GM21528 (cell line): Measurements from ENCODE around the gene SPTY2D1.
"Not testable (repeated sequence)": the region's sequence is repeated elsewhere in the genome, so short reads cannot be mapped to it uniquely, and the experiment has no call there.

Experiments
- ATAC-seq: cut with Tn5 transposase; IDR thresholded peaks from one replicate; pipeline ENCODE4 v1.9.1; 2021; ENCODE audit warnings: mild to moderate bottlenecking, moderate library complexity; ENCODE audit not compliant: unreplicated experiment, low FRiP score

SPTY2D1 gene

GRCh38 chr11:18634140-18635032 lies at the start of gene SPTY2D1:
SPTY2D1 (minus strand) TSS chr11:18634342; CDS start chr11:18634257, 85 bp downstream.
- peak; percentile 94 for ATAC-seq

DNA sequence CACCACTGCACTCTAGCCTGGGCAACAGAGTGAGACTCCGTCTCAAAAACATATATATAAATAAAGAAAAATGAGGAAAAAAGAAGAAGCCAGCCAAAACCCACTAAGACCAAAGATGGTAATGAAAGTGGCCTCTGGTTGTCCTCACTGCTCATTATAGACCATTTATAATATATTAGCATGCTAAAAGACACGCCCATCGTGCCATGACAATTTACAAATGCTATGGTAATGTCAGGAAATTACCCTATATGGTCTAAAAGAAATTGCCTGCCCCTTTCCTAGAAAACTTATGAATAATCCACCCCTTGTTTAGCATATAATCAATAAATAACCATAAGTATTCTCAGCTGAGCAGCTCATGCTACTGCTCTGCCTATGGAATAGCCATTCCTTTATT lies 48.3 kb upstream of the SPTY2D1 start:
- ATAC-seq = no peak

GRCh38 chr11:18681949-18682348 lies 47.8 kb upstream of the SPTY2D1 start:
- not testable (repeated sequence) for ATAC-seq

DNA sequence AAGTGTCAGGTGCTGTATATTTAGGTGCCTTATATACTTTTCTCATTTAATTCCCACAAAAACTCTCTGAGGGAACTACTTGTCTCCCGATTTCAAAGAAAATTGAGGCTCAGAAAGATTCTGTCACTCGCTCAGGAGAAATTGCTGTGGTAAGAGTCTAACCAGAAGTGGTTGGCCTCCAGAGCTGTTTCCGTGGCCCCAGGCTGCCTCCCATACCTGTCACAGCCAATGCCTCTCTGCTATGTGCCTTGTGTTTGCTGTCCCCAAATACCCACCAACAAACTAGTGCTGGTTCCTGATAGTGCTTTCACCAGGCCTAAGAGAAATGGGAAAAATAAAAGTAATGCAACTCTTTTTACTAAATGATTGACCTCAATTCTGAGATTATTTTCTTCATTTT lies 43.4 kb upstream of the SPTY2D1 start:
- ATAC-seq = no peak

DNA sequence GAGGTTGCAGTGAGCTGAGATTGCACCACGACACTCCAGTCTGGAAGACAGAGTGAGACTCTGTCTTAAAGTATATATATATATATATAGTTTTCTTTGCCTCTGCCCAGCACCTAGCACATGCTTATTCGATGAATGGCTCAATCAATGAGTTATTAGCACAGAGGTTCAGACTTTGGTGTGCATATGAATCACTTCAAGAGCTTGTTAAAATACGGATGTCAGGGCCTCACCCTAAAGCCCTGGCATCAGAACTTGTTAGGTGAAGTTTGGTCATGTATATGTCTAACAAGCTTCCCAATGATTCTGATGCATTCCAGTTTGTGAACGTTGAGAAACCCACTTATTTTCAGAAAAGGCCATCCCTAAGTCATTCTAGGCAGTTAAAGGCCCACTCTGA lies 42.7 kb upstream of the SPTY2D1 start:
- no peak for ATAC-seq

- ATAC-seq = not testable (repeated sequence)
These were observed 38.1 kb upstream of the SPTY2D1 start for GRCh38 chr11:18672209-18672608.

DNA sequence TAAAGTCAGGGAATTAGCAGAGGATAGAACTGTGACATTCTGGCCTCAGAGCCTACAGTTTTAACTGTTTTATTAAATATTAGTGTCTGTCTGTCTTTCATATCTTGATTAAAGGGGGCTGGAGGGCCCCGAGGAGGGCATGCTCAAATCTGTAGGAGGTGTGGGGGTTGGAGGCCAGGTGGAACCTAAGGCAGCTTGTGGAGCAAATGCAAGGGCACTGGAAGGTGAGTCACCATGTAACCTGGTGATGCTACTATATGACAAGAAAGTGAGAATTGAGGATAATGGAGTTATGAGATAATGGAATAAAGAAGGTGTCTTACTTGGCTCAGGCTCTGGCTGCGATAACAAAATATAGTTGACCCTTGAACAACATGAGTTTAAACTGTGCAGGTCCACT lies 37.1 kb upstream of the SPTY2D1 start:
- ATAC-seq = no peak

GRCh38 chr11:18669711-18670110 lies 35.6 kb upstream of the SPTY2D1 start:
- no peak for ATAC-seq

- ATAC-seq = no peak
These were observed 35.1 kb upstream of the SPTY2D1 start for GRCh38 chr11:18669219-18669596.

DNA sequence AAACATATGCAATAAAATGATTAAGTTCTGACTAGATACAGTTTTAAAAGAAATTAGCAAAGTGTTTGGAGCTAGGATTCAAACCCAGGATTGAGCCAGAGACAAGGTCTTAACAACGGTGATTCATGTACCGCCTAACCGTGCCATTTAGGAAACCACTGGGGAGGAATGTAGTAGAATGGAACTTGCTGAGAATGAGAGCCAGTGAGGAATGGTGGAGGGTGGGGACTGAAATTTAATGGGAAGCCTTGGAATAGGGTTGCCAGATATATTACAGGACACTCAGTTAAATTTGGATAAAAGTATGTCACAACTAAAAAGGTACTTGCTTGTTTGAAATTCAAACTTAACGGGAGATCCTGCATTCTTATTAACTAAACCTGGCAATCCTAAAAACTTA lies 34.0 kb upstream of the SPTY2D1 start:
- no peak for ATAC-seq

- ATAC-seq = not testable (repeated sequence)
These were observed 31.3 kb upstream of the SPTY2D1 start for GRCh38 chr11:18665353-18665872.

DNA sequence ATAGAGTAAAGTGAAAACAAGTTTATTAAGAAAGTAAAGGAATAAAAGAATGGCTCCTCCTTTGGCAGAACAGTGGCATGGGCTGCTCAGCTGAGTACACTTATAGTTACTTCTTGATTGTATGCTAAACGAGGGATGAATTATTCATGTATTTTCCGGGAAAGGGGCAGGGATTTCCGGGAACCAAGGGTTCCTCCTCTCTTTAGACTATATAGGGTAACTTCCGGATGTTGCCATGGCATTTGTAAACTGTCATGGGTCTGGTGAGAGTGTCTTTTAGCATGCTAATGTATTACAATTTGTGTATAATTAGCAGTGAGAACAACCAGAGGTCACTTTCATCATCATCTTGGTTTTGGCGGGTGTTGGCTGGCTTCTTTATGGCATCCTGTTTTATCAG lies 23.5 kb upstream of the SPTY2D1 start:
- no peak for ATAC-seq

DNA sequence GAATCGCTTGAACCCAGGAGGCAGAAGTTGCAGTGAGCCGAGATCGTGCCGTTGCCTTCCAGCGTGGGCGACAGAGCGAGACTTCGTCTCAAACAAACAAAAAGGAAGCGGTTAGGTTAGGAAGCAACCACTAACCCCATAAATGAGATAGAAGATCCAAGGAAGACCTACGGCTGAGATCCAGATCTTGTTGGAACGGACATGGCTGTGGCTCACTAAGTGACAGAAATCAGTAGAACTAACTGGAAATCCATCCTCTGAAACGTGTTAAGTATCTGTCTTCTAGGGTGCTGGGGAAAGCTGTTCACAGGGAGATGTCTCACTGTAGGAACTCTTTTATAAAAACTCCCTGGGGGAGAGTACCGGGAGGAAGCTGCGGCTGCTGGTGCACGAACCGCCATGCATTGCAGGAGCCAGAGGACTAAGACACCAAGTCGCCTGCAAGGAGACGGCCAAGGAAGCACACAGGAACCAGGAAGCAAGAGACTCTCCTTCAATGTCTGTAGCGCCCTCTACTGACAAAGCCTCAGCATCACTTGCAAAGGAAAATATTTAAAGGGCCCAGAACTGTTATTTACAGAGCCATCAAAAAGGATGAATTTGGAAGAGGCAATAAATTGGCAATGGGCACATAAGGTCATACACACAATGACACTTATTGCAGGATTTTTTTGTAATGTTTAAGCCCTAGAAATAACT lies 16.9 kb upstream of the SPTY2D1 start:
- ATAC-seq = no peak

DNA sequence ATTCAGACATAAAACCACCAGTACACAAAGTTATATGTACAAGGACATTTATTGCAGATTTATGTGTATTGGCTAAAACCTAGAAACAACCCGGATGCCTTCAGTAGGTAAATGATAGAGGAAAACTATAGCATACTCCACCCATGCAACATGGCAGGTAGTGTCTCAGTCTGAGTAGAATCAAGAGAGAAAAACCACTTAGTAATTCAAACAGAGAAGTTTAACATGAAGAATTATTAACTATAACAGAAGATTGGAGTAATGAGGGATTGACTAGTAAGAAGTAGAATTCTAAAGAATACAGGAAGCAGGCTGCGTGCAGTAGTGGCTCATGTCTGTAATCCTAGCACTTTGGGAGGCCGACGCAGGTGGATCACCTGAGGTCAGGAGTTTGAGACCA lies 16.2 kb upstream of the SPTY2D1 start:
- ATAC-seq = no peak

GRCh38 chr11:18643034-18643433 lies 8.9 kb upstream of the SPTY2D1 start:
- ATAC-seq = not testable (repeated sequence)

- ATAC-seq = no peak
These were observed 7.5 kb upstream of the SPTY2D1 start for GRCh38 chr11:18641677-18642076.

- ATAC-seq = peak; percentile 54
These were observed 644 bp downstream of the SPTY2D1 start for GRCh38 chr11:18633256-18634139.

GRCh38 chr11:18632841-18633240 lies 1.3 kb downstream of the SPTY2D1 start:
- ATAC-seq = no peak

GRCh38 chr11:18624161-18624560 lies 10.0 kb downstream of the SPTY2D1 start:
- no peak for ATAC-seq

GRCh38 chr11:18623707-18624106 lies 10.4 kb downstream of the SPTY2D1 start:
- ATAC-seq = no peak
